A673 (cell line): ENCODE data around the gene PCBD1. TPM values are rescaled to one million over a fixed set of nuclear protein-coding genes. Genes with fewer than 3 reads are reported as not detected.

ENCODE experiments used
- BruUV-seq: library from RNA; stranded (reverse); fragments of 400-500 nt; replicated peaks from 2 replicates; lab custom pipeline; 2021; lab: Mats Ljungman, UMichigan
- CTCF ChIA-PET: fragments of 300-600 bp; sonication (Branson Sonifier 250); formaldehyde crosslinking; loops from one replicate; lab custom pipeline; 2022; ENCODE audit warnings: antibody characterized with exemption; lab: Charles Lee
- POLR2A ChIA-PET: fragments of 300-600 bp; sonication (Branson Sonifier 250); formaldehyde crosslinking; loops from one replicate; lab custom pipeline; 2022; ENCODE audit warnings: antibody characterized with exemption; ENCODE audit not compliant: low non-redundant PET; lab: Charles Lee
- DNase-seq: peaks from one replicate; pipeline ENCODE4 v3.0.0-alpha.2; 2015; ENCODE audit warnings: low spot score
- H3K27ac ChIP-seq: fragments of 200-600 bp; sonication (generic); 2 replicates; pipeline ENCODE4 v1.5.1; 2016; ENCODE audit warnings: mixed run types, low read depth, mild to moderate bottlenecking, mixed read lengths, antibody characterized with exemption, low read length; ENCODE audit not compliant: poor library complexity, severe bottlenecking
- H3K27me3 ChIP-seq: fragments of 200-600 bp; sonication (generic); replicated peaks from 2 replicates; pipeline ENCODE4 v1.6.1; 2017; ENCODE audit warnings: mixed run types, low read depth, mild to moderate bottlenecking, mixed read lengths, antibody characterized with exemption, low read length; ENCODE audit not compliant: insufficient read depth, poor library complexity
- H3K36me3 ChIP-seq: fragments of 200-600 bp; sonication (generic); 2 replicates; pipeline ENCODE4 v1.6.1; 2016; ENCODE audit warnings: mixed run types, mild to moderate bottlenecking, mixed read lengths, antibody characterized with exemption, low read length; ENCODE audit not compliant: insufficient read depth, poor library complexity, severe bottlenecking
- H3K4me1 ChIP-seq: fragments of 200-600 bp; sonication (generic); 2 replicates; pipeline ENCODE4 v1.6.1; 2017; ENCODE audit warnings: mixed run types, mild to moderate bottlenecking, mixed read lengths, antibody characterized with exemption, low read length; ENCODE audit not compliant: insufficient read depth, poor library complexity, severe bottlenecking
- H3K4me3 ChIP-seq: fragments of 200-600 bp; sonication (generic); 2 replicates; pipeline ENCODE4 v1.5.1; 2016; ENCODE audit warnings: low read depth, mixed run types, mild to moderate bottlenecking, mixed read lengths, low read length; ENCODE audit not compliant: poor library complexity, severe bottlenecking
- H3K9me3 ChIP-seq: fragments of 200-600 bp; sonication (generic); 2 replicates; pipeline ENCODE4 v1.6.1; 2016; ENCODE audit warnings: mixed run types, low read depth, mild to moderate bottlenecking, mixed read lengths, antibody characterized with exemption, low read length; ENCODE audit not compliant: poor library complexity, severe bottlenecking
- EZH2 ChIP-seq: fragments of 200-600 bp; sonication (generic); IDR thresholded peaks from 2 replicates; pipeline ENCODE4 v1.6.1; 2017; ENCODE audit warnings: borderline replicate concordance, low read depth, mild to moderate bottlenecking, mixed read lengths, antibody characterized with exemption, low read length; ENCODE audit not compliant: poor library complexity, severe bottlenecking
- intact Hi-C: fragments of 100-400 bp; cut with micrococcal nuclease; formaldehyde crosslinking; loops from one replicate; pipeline ENCODE4 v1.10.0; 2022; ENCODE audit not compliant: unreplicated experiment
- total RNA-seq: library from RNA; stranded (reverse); gene quantifications from 2 replicates; pipeline ENCODE4 v1.2.3, GENCODE V29; 2021
- TF ChIP-seq, protein P1 (sequence below): fragments of 300-800, 200-600 bp; sonication (generic); conservative IDR thresholded peaks from 2 replicates; pipeline ENCODE4 v1.5.1; 2017; ENCODE audit warnings: low read depth, mild to moderate bottlenecking, antibody characterized with exemption, low read length, moderate library complexity, mixed read lengths

PCBD1 gene
- total RNA-seq, 1 experiment from 2014 or later = 41.2 TPM

DNA sequence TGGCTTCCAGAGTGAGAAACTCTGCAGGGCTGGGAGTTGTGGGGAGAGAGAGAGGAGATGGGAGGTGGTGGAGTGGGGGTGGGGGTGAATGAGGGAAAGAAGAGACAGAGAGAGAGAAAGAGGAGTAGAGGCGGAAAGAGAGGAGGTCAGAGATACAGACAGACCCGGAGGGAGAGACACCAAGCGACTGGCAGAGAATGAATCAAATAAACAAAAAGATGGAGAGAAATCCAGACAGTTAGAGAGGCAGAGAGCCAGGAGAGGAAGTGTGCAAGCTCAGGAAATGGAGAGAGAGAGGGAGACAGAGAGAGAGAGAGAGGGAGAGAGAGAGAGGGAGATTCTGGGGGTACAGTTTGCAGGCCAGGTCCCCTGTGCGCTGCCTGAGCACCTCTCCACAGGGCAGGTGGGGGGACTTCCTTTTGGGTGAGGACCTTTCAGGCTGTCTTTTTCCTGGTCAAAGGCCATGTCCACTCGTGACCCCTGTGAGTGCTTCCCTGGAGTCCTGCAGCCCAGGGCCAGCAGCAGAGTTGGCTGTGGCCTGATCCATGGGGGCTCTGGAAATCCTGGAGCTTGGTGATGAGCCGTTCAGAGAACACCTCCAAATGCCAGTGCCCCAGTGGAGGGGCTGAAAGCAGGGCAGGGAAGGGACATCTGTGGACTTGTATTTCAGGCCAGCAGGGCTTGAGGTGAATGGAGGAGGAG, 25.0 kb upstream of the PCBD1 start:
- CTCF ChIA-PET = interaction anchor here (0.6 kb wide), 1 partner anchor 376 kb away, joined by 3 read pairs; no protein-coding TSS in a partner anchor
- TF ChIP-seq, protein P1, sequence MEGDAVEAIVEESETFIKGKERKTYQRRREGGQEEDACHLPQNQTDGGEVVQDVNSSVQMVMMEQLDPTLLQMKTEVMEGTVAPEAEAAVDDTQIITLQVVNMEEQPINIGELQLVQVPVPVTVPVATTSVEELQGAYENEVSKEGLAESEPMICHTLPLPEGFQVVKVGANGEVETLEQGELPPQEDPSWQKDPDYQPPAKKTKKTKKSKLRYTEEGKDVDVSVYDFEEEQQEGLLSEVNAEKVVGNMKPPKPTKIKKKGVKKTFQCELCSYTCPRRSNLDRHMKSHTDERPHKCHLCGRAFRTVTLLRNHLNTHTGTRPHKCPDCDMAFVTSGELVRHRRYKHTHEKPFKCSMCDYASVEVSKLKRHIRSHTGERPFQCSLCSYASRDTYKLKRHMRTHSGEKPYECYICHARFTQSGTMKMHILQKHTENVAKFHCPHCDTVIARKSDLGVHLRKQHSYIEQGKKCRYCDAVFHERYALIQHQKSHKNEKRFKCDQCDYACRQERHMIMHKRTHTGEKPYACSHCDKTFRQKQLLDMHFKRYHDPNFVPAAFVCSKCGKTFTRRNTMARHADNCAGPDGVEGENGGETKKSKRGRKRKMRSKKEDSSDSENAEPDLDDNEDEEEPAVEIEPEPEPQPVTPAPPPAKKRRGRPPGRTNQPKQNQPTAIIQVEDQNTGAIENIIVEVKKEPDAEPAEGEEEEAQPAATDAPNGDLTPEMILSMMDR = no peak
- TF ChIP-seq EZH2 = no peak

DNA sequence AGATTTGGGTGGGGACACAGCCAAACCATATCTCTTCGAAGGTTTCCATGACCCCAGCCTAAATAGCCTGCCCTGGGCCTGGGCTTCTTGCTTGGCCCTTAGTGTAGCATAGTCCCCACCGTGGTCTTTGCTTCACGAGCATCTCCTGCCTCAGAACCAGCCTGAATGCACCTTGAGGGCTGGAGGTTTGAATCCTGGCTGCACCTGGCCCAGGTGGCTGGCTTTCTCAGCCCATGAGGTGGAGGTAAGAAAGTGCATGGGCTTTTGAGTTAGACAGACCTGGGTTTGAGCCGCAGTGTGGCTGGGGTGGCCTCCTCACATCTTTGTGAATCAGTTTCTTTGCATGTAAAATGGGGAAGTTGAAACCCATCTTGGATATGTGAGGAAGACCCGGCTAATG, 24.2 kb upstream of the PCBD1 start:
- H3K36me3 ChIP-seq = no peaks in the 10 kb centered on the region
- H3K27me3 ChIP-seq = no peaks in the 10 kb centered on the region
- no TSS peak for BruUV-seq
- ChIA-PET POLR2A (no interaction called here), CTCF (interaction anchor here (0.6 kb wide), 1 partner anchor 377 kb away, joined by 3 read pairs; no protein-coding TSS in a partner anchor)
- intact Hi-C loops = no loop called here
- H3K4me1 ChIP-seq = no peaks in the 10 kb centered on the region
- H3K27ac ChIP-seq = no peak overlapping the region
- DNase-seq = no peak
- TF ChIP-seq, protein P1 = no peak
- TF ChIP-seq EZH2 = no peak
- H3K4me3 ChIP-seq = no peak overlapping the region
- no peaks in the 10 kb centered on the region for H3K9me3 ChIP-seq

More for the DNA sequence above, 25.0 kb upstream of the PCBD1 start:
- H3K27ac ChIP-seq = no peak overlapping the region
- POLR2A ChIA-PET = no interaction called here
- H3K4me3 ChIP-seq = no peak overlapping the region
- no peaks in the 10 kb centered on the region for H3K36me3 ChIP-seq
- H3K4me1 ChIP-seq = no peaks in the 10 kb centered on the region
- no peak for DNase-seq
- no peaks in the 10 kb centered on the region for H3K9me3 ChIP-seq
- BruUV-seq = no TSS peak
- no peaks in the 10 kb centered on the region for H3K27me3 ChIP-seq
- intact Hi-C loops = no loop called here

DNA sequence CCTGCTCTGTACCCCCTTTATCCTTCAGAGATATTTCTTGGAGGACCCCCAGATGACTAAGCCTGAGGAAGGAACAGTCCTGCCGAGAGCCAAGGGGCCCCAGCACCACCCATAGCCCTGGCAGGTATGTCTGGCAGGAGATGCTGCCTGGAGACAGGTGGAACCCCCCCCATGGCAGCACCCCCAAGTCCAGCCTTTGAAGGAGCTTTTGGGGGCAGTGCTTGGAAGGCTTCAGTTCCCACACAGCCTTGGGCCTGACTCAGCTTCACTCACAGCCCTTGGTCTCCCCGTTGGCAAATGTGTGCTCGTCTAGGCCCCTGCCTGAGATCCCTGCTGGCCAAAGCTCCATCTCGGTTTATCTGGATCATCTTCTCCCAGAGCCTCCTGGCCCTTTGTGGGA, 23.0 kb upstream of the PCBD1 start:
- no peak for TF ChIP-seq EZH2
- TF ChIP-seq, protein P1 = no peak
- Histone ChIP-seq H3K4me1 (no peaks in the 10 kb centered on the region), H3K36me3 (no peaks in the 10 kb centered on the region), H3K27ac (no peak overlapping the region), H3K9me3 (no peaks in the 10 kb centered on the region), H3K4me3 (no peak overlapping the region), H3K27me3 (no peaks in the 10 kb centered on the region)
- no peak for DNase-seq
- BruUV-seq = no TSS peak
- intact Hi-C loops = no loop called here
- ChIA-PET CTCF (no interaction called here), POLR2A (no interaction called here)
